GM23338 (cell line): ENCODE data around the gene DNAJC6. TPM values are rescaled to one million over a fixed set of nuclear protein-coding genes. Genes with fewer than 3 reads are reported as not detected.

Source experiments
- ATAC-seq: fragments of 200-7000 bp; cut with Tn5 transposase; 3 replicates; pipeline ENCODE4 v1.9.1; 2020
- DNase-seq: peaks from one replicate; pipeline ENCODE4 v3.0.0-alpha.2; 2015; ENCODE audit warnings: low spot score
- H2AFZ ChIP-seq: fragments of 200-600 bp; sonication (generic); 2 replicates; pipeline ENCODE4 v1.8.0; 2016; ENCODE audit warnings: antibody characterized with exemption, mild to moderate bottlenecking, moderate library complexity
- H3F3A ChIP-seq: fragments of 200-600 bp; sonication (generic); replicated peaks from 2 replicates; pipeline ENCODE4 v1.8.0; 2017; ENCODE audit warnings: antibody characterized with exemption, mixed run types, low read depth
- H3K27ac ChIP-seq: fragments of 200-600 bp; sonication (generic); 2 replicates; pipeline ENCODE4 v1.6.1; 2016; ENCODE audit warnings: low read depth
- H3K27me3 ChIP-seq: fragments of 200-600 bp; sonication (generic); 2 replicates; pipeline ENCODE4 v1.8.0; 2016; ENCODE audit warnings: mild to moderate bottlenecking, mixed run types, moderate library complexity; ENCODE audit not compliant: insufficient read depth
- H3K36me3 ChIP-seq: fragments of 200-600 bp; sonication (generic); 2 replicates; pipeline ENCODE4 v1.8.0; 2016; ENCODE audit warnings: mild to moderate bottlenecking; ENCODE audit not compliant: insufficient read depth
- H3K4me1 ChIP-seq: fragments of 200-600 bp; sonication (generic); 2 replicates; pipeline ENCODE4 v1.8.0; 2016; ENCODE audit warnings: mild to moderate bottlenecking, moderate library complexity; ENCODE audit not compliant: insufficient read depth
- H3K4me2 ChIP-seq: fragments of 200-600 bp; sonication (generic); 2 replicates; pipeline ENCODE4 v1.7.1; 2017; ENCODE audit warnings: mixed run types
- H3K4me3 ChIP-seq: fragments of 200-600 bp; sonication (generic); 2 replicates; pipeline ENCODE4 v1.6.1; 2016; ENCODE audit warnings: mixed run types
- H3K79me2 ChIP-seq: fragments of 200-600 bp; sonication (generic); replicated peaks from 2 replicates; pipeline ENCODE4 v1.8.0; 2017; ENCODE audit warnings: mild to moderate bottlenecking; ENCODE audit not compliant: insufficient read depth
- H3K9me2 ChIP-seq: fragments of 200-600 bp; sonication (generic); 2 replicates; pipeline ENCODE4 v1.8.0; 2017; ENCODE audit not compliant: insufficient read depth
- H4K20me1 ChIP-seq: fragments of 200-600 bp; sonication (generic); replicated peaks from 2 replicates; pipeline ENCODE4 v1.8.0; 2017; ENCODE audit warnings: mild to moderate bottlenecking; ENCODE audit not compliant: insufficient read depth
- H3K27ac Mint-ChIP-seq: 2 replicates; pipeline ENCODE4 v1.8.0; 2020; ENCODE audit warnings: inconsistent platforms, mild to moderate bottlenecking, moderate library complexity, mixed read lengths
- H3K27me3 Mint-ChIP-seq: 3 replicates; pipeline ENCODE4 v1.8.0; 2022; ENCODE audit warnings: low read depth, mild to moderate bottlenecking, moderate library complexity, mixed read lengths, inconsistent platforms; ENCODE audit not compliant: insufficient read depth, poor library complexity
- H3K36me3 Mint-ChIP-seq: 3 replicates; pipeline ENCODE4 v1.8.0; 2021; ENCODE audit warnings: low read depth, mild to moderate bottlenecking, inconsistent platforms, moderate library complexity, mixed read lengths
- H3K4me1 Mint-ChIP-seq: 3 replicates; pipeline ENCODE4 v1.8.0; 2020; ENCODE audit warnings: mild to moderate bottlenecking, inconsistent platforms, mixed read lengths
- H3K4me3 Mint-ChIP-seq: 3 replicates; pipeline ENCODE4 v1.8.0; 2021; ENCODE audit warnings: moderate library complexity, mild to moderate bottlenecking, inconsistent platforms, mixed read lengths
- H3K9me3 Mint-ChIP-seq: 3 replicates; pipeline ENCODE4 v1.8.0; 2020; ENCODE audit warnings: moderate library complexity, mild to moderate bottlenecking, inconsistent platforms, mixed read lengths
- CREB1 ChIP-seq: fragments of 250-450 bp; sonication (Bioruptor Pico); IDR thresholded peaks from 2 replicates; pipeline ENCODE4 v1.5.0; 2020; ENCODE audit warnings: low read depth, mild to moderate bottlenecking, moderate library complexity
- JUNB ChIP-seq: IDR thresholded peaks from one replicate; pipeline ENCODE4 v1.6.1; 2016; ENCODE audit warnings: antibody characterized with exemption; ENCODE audit not compliant: unreplicated experiment
- NANOG ChIP-seq: IDR thresholded peaks from 2 replicates; pipeline ENCODE4 v1.6.1; 2016; ENCODE audit warnings: antibody characterized with exemption, borderline replicate concordance
- POLR2AphosphoS5 ChIP-seq: IDR thresholded peaks from 2 replicates; pipeline ENCODE4 v1.6.1; 2016; ENCODE audit warnings: antibody characterized with exemption, low read depth
- STAT1 ChIP-seq: IDR thresholded peaks from one replicate; pipeline ENCODE4 v1.6.1; 2016; ENCODE audit warnings: antibody characterized with exemption; ENCODE audit not compliant: unreplicated experiment
- ZNF114 ChIP-seq: fragments of 250-450 bp; sonication (Bioruptor Pico); IDR thresholded peaks from 2 replicates; pipeline ENCODE4 v1.5.0; 2020; ENCODE audit warnings: mild to moderate bottlenecking, moderate library complexity
- ZNF331 ChIP-seq: fragments of 250-450 bp; sonication (Bioruptor Pico); IDR thresholded peaks from 2 replicates; pipeline ENCODE4 v1.5.0; 2020; ENCODE audit warnings: low read depth, mild to moderate bottlenecking, moderate library complexity
- polyA plus RNA-seq: library from polyadenylated mRNA; unstranded; fragments of >200 nt; fragmentation: Nextera tagmentation; extraction: Ambion mirVana; gene quantifications from 2 replicates; pipeline ENCODE4 v1.2.1, GENCODE V29; 2016
- total RNA-seq: library from RNA; depleted of rRNA; stranded (reverse); fragments of >200 nt; shearing (Covaris generic); gene quantifications from 2 replicates; pipeline ENCODE4 v1.2.3, GENCODE V29; 2014
- TF ChIP-seq, protein P1 (sequence below): fragments of 250-450 bp; sonication (Bioruptor Pico); IDR thresholded peaks from 2 replicates; pipeline ENCODE4 v1.5.0; 2020; ENCODE audit warnings: mild to moderate bottlenecking, moderate library complexity
- TF ChIP-seq, protein P2 (sequence below), 2 experiments: fragments of 200-600 bp in 1 of 2; sonication (generic) in 1 of 2; conservative IDR thresholded peaks; 2 replicates each; pipeline versions ENCODE4 v1.5.1 to v1.6.1; 2016 to 2017; ENCODE audit warnings: antibody characterized with exemption in 2 of 2, low read depth in 2 of 2, mild to moderate bottlenecking in 2 of 2, moderate library complexity in 1 of 2

DNAJC6 gene
- total and polyA plus RNA-seq, 2 experiments from 2014 or later = 2.4 to 7.4 TPM

DNA sequence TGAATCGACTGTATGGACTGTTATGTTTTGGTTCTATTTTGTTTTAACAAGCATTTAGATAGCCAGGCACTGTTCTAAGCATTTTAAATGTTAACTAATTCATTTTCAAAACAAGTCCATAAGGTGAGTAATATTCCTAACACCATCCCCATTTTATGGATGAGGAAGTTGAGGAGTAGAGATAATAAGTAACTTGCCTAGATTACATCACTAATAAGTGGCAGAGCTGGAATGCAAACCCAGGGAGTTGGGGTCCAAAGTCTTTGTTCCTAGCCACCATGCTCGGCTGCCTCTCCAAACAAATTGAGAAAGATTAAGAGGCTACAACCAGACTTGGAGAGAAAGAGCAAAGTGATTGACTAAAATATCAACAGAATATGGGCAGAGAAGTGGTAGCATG, 98.5 kb downstream of the DNAJC6 start (continued):
- TF ChIP-seq, protein P1, sequence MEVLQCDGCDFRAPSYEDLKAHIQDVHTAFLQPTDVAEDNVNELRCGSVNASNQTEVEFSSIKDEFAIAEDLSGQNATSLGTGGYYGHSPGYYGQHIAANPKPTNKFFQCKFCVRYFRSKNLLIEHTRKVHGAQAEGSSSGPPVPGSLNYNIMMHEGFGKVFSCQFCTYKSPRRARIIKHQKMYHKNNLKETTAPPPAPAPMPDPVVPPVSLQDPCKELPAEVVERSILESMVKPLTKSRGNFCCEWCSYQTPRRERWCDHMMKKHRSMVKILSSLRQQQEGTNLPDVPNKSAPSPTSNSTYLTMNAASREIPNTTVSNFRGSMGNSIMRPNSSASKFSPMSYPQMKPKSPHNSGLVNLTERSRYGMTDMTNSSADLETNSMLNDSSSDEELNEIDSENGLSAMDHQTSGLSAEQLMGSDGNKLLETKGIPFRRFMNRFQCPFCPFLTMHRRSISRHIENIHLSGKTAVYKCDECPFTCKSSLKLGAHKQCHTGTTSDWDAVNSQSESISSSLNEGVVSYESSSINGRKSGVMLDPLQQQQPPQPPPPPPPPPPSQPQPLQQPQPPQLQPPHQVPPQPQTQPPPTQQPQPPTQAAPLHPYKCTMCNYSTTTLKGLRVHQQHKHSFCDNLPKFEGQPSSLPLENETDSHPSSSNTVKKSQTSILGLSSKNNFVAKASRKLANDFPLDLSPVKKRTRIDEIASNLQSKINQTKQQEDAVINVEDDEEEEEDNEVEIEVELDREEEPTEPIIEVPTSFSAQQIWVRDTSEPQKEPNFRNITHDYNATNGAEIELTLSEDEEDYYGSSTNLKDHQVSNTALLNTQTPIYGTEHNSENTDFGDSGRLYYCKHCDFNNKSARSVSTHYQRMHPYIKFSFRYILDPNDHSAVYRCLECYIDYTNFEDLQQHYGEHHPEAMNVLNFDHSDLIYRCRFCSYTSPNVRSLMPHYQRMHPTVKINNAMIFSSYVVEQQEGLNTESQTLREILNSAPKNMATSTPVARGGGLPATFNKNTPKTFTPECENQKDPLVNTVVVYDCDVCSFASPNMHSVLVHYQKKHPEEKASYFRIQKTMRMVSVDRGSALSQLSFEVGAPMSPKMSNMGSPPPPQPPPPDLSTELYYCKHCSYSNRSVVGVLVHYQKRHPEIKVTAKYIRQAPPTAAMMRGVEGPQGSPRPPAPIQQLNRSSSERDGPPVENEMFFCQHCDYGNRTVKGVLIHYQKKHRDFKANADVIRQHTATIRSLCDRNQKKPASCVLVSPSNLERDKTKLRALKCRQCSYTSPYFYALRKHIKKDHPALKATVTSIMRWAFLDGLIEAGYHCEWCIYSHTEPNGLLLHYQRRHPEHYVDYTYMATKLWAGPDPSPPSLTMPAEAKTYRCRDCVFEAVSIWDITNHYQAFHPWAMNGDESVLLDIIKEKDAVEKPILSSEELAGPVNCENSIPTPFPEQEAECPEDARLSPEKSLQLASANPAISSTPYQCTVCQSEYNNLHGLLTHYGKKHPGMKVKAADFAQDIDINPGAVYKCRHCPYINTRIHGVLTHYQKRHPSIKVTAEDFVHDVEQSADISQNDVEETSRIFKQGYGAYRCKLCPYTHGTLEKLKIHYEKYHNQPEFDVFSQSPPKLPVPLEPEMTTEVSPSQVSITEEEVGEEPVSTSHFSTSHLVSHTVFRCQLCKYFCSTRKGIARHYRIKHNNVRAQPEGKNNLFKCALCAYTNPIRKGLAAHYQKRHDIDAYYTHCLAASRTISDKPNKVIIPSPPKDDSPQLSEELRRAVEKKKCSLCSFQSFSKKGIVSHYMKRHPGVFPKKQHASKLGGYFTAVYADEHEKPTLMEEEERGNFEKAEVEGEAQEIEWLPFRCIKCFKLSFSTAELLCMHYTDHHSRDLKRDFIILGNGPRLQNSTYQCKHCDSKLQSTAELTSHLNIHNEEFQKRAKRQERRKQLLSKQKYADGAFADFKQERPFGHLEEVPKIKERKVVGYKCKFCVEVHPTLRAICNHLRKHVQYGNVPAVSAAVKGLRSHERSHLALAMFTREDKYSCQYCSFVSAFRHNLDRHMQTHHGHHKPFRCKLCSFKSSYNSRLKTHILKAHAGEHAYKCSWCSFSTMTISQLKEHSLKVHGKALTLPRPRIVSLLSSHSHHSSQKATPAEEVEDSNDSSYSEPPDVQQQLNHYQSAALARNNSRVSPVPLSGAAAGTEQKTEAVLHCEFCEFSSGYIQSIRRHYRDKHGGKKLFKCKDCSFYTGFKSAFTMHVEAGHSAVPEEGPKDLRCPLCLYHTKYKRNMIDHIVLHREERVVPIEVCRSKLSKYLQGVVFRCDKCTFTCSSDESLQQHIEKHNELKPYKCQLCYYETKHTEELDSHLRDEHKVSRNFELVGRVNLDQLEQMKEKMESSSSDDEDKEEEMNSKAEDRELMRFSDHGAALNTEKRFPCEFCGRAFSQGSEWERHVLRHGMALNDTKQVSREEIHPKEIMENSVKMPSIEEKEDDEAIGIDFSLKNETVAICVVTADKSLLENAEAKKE (CRISPR knock-in tag) = no peak
- TF ChIP-seq, protein P2, sequence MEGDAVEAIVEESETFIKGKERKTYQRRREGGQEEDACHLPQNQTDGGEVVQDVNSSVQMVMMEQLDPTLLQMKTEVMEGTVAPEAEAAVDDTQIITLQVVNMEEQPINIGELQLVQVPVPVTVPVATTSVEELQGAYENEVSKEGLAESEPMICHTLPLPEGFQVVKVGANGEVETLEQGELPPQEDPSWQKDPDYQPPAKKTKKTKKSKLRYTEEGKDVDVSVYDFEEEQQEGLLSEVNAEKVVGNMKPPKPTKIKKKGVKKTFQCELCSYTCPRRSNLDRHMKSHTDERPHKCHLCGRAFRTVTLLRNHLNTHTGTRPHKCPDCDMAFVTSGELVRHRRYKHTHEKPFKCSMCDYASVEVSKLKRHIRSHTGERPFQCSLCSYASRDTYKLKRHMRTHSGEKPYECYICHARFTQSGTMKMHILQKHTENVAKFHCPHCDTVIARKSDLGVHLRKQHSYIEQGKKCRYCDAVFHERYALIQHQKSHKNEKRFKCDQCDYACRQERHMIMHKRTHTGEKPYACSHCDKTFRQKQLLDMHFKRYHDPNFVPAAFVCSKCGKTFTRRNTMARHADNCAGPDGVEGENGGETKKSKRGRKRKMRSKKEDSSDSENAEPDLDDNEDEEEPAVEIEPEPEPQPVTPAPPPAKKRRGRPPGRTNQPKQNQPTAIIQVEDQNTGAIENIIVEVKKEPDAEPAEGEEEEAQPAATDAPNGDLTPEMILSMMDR (conservative IDR thresholded peaks at IDR 0.05; ENCODE audit: low read depth in 2 of 2) = no peak
- TF ChIP-seq STAT1 (no peak), NANOG (no peak), POLR2AphosphoS5 (no peak)

GRCh38 chr1:65409314-65409713, 100.0 kb downstream of the DNAJC6 start:
- H3F3A ChIP-seq = no peaks in the 10 kb centered on the region
- H3K4me3 ChIP-seq = no peak overlapping the region
- Mint-ChIP-seq H3K4me1 (peaks cover 11% of the 10 kb centered on the region), H3K4me3 (no peak overlapping the region), H3K27me3 (no peaks in the 10 kb centered on the region), H3K27ac (peak overlapping the region; percentile 65; the same call in 1 of the 2 replicates), H3K9me3 (no peaks in the 10 kb centered on the region), H3K36me3 (no peaks in the 10 kb centered on the region)
- no peak for ATAC-seq
- H3K27ac ChIP-seq = no peak overlapping the region
- TF ChIP-seq CREB1 (CRISPR knock-in tag) = no peak
- TF ChIP-seq ZNF331 (CRISPR knock-in tag) = no peak
- TF ChIP-seq JUNB = no peak
- TF ChIP-seq ZNF114 = no peak
- TF ChIP-seq NANOG = no peak
- H3K9me2 ChIP-seq = no peaks in the 10 kb centered on the region
- no peaks in the 10 kb centered on the region for H4K20me1 ChIP-seq
- no peaks in the 10 kb centered on the region for H3K27me3 ChIP-seq
- H3K79me2 ChIP-seq = no peaks in the 10 kb centered on the region
- no peak overlapping the region for H2AFZ ChIP-seq
- H3K4me2 ChIP-seq = 0 out of 2 replicates have a peak overlapping the region, but pooled peaks have one; percentile 5
- DNase-seq = no peak
- peaks cover 11% of the 10 kb centered on the region; the same call in 1 of the 2 replicates for H3K4me1 ChIP-seq
- H3K36me3 ChIP-seq = no peaks in the 10 kb centered on the region
